ENCODE results near the gene ATP5PO.

DNA sequence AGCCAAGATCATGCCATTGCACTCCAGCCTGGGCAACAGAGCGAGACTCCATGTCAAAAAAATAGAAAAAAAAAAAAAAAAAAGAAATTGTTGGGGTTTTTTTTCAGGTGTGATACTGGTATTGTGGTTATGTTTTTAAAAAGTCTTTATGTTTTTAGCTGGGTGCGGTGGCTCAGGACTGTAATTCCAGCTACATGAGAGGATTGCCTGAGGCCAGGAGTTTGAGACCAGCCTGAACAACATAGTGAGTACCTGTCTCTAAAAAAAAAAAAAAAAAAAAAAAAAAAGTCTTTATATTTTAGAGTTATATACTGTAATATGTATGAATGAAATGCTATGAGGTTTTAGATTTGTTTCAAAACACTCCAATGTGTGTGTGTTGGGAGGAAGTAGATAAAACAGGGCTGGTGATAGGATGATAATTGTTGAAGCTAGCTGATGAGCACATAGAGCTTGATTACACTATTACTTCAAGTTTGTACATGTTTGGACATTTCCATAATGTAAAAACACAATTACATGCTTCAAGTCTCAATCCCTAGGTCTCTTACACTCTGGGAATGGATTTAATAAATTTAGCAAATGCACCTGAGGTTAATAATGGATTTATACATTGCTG lies 30.2 kb upstream of the ATP5PO start:
- TF ChIP-seq, protein P1, sequence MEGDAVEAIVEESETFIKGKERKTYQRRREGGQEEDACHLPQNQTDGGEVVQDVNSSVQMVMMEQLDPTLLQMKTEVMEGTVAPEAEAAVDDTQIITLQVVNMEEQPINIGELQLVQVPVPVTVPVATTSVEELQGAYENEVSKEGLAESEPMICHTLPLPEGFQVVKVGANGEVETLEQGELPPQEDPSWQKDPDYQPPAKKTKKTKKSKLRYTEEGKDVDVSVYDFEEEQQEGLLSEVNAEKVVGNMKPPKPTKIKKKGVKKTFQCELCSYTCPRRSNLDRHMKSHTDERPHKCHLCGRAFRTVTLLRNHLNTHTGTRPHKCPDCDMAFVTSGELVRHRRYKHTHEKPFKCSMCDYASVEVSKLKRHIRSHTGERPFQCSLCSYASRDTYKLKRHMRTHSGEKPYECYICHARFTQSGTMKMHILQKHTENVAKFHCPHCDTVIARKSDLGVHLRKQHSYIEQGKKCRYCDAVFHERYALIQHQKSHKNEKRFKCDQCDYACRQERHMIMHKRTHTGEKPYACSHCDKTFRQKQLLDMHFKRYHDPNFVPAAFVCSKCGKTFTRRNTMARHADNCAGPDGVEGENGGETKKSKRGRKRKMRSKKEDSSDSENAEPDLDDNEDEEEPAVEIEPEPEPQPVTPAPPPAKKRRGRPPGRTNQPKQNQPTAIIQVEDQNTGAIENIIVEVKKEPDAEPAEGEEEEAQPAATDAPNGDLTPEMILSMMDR (conservative IDR thresholded peaks at IDR 0.05; ENCODE audit: low read length) = no peak
- TF ChIP-seq EZH2phosphoT487 (IDR thresholded peaks at IDR 0.05; ENCODE audit: borderline replicate concordance, low read depth, low read length) = no peak

Measured in OCI-LY7 (cell line).